Measurements from ENCODE around the gene NELL1.

Gene NELL1

GRCh38 chr11:21195995-21196394 is 526.6 kb downstream of the NELL1 start:
- TF ChIP-seq CTCF (IDR thresholded peaks at IDR 0.05; ENCODE audit: insufficient read depth, low read length, poor library complexity, severe bottlenecking), result no peak
- Histone ChIP-seq H3K36me3 (ENCODE audit: control insufficient read depth, insufficient read depth, low read length) (no peaks in the 10 kb centered on the region), H3K27me3 (replicated peaks; ENCODE audit: control insufficient read depth, insufficient read depth, low read length) (no peaks in the 10 kb centered on the region), H3K4me3 (replicated peaks; ENCODE audit: low read depth, low read length) (no peak overlapping the region)
- no peak for DNase-seq (ENCODE audit: extremely low read depth, insufficient read length)

- Histone ChIP-seq H3K4me3 (replicated peaks; ENCODE audit: low read depth, low read length) (no peak overlapping the region), H3K27me3 (replicated peaks; ENCODE audit: control insufficient read depth, insufficient read depth, low read length) (no peaks in the 10 kb centered on the region), H3K36me3 (ENCODE audit: control insufficient read depth, insufficient read depth, low read length) (no peaks in the 10 kb centered on the region)
- no peak for TF ChIP-seq CTCF (IDR thresholded peaks at IDR 0.05; ENCODE audit: insufficient read depth, low read length, poor library complexity, severe bottlenecking)
- DNase-seq (ENCODE audit: extremely low read depth, insufficient read length), result no peak
Measured at GRCh38 chr11:21198498-21198897, 529.1 kb downstream of the NELL1 start.

- DNase-seq (ENCODE audit: extremely low read depth, insufficient read length), result no peak
- H3K27me3 ChIP-seq (replicated peaks; ENCODE audit: control insufficient read depth, insufficient read depth, low read length), result no peaks in the 10 kb centered on the region
- no peaks in the 10 kb centered on the region for H3K36me3 ChIP-seq (ENCODE audit: control insufficient read depth, insufficient read depth, low read length)
Measured at GRCh38 chr11:21205205-21205604, 535.8 kb downstream of the NELL1 start.

GRCh38 chr11:21225860-21226259 is 556.5 kb downstream of the NELL1 start:
- no peak for TF ChIP-seq CTCF (IDR thresholded peaks at IDR 0.05; ENCODE audit: insufficient read depth, low read length, poor library complexity, severe bottlenecking)
- H3K27me3 ChIP-seq (replicated peaks; ENCODE audit: control insufficient read depth, insufficient read depth, low read length), result no peaks in the 10 kb centered on the region
- H3K4me3 ChIP-seq (replicated peaks; ENCODE audit: low read depth, low read length), result no peak overlapping the region
- H3K36me3 ChIP-seq (ENCODE audit: control insufficient read depth, insufficient read depth, low read length), result no peaks in the 10 kb centered on the region
- no peak for DNase-seq (ENCODE audit: extremely low read depth, insufficient read length)

More at GRCh38 chr11:21205205-21205604, 535.8 kb downstream of the NELL1 start:
- no peak overlapping the region for H3K4me3 ChIP-seq (replicated peaks; ENCODE audit: low read depth, low read length)
- TF ChIP-seq CTCF (IDR thresholded peaks at IDR 0.05; ENCODE audit: insufficient read depth, low read length, poor library complexity, severe bottlenecking), result no peak

- no peak for TF ChIP-seq CTCF (IDR thresholded peaks at IDR 0.05; ENCODE audit: insufficient read depth, low read length, poor library complexity, severe bottlenecking)
- H3K36me3 ChIP-seq (ENCODE audit: control insufficient read depth, insufficient read depth, low read length), result no peaks in the 10 kb centered on the region
- no peak overlapping the region for H3K4me3 ChIP-seq (replicated peaks; ENCODE audit: low read depth, low read length)
- DNase-seq (ENCODE audit: extremely low read depth, insufficient read length), result no peak
- H3K27me3 ChIP-seq (replicated peaks; ENCODE audit: control insufficient read depth, insufficient read depth, low read length), result no peaks in the 10 kb centered on the region
Measured at GRCh38 chr11:21229224-21229623, 559.8 kb downstream of the NELL1 start.

- TF ChIP-seq CTCF (IDR thresholded peaks at IDR 0.05; ENCODE audit: insufficient read depth, low read length, poor library complexity, severe bottlenecking), result no peak
- Histone ChIP-seq H3K4me3 (replicated peaks; ENCODE audit: low read depth, low read length) (no peak overlapping the region), H3K36me3 (ENCODE audit: control insufficient read depth, insufficient read depth, low read length) (no peaks in the 10 kb centered on the region), H3K27me3 (replicated peaks; ENCODE audit: control insufficient read depth, insufficient read depth, low read length) (no peaks in the 10 kb centered on the region)
- no peak for DNase-seq (ENCODE audit: extremely low read depth, insufficient read length)
Measured at GRCh38 chr11:21250196-21250595, 580.8 kb downstream of the NELL1 start.

All from GM06990 (cell line).